Astrocyte (in vitro differentiated cells and primary cell): Measurements from ENCODE around the gene PPM1A. TPM values are rescaled to one million over a fixed set of nuclear protein-coding genes. Genes with fewer than 3 reads are reported as not detected.

ENCODE experiments used
- DNase-seq: peaks from one replicate; pipeline ENCODE4 v3.0.0-alpha.2; 2010; ENCODE audit warnings: low read depth
- FAIRE-seq: peaks from 2 replicates; lab custom pipeline; 2011; peaks lifted over from hg19 to GRCh38; lab: Jason Lieb, UNC
- H2AFZ ChIP-seq: 2 replicates; pipeline ENCODE4 v1.6.0; 2012; ENCODE audit warnings: low read depth, low read length, inconsistent platforms
- H3K27ac ChIP-seq: 2 replicates; pipeline ENCODE4 v1.5.1; 2011; ENCODE audit warnings: low read depth, low read length, inconsistent platforms
- H3K27me3 ChIP-seq: 2 replicates; pipeline ENCODE4 v1.6.0; 2011; ENCODE audit warnings: low read length, inconsistent platforms; ENCODE audit not compliant: insufficient read depth
- H3K36me3 ChIP-seq: 2 replicates; pipeline ENCODE4 v1.5.1; 2011; ENCODE audit warnings: low read length, inconsistent platforms; ENCODE audit not compliant: insufficient read depth
- H3K4me1 ChIP-seq: 2 replicates; pipeline ENCODE4 v1.5.1; 2011; ENCODE audit warnings: low read length, inconsistent platforms; ENCODE audit not compliant: insufficient read depth
- H3K4me2 ChIP-seq: 2 replicates; pipeline ENCODE4 v1.6.0; 2012; ENCODE audit warnings: low read length, inconsistent platforms
- H3K4me3 ChIP-seq: 2 replicates; pipeline ENCODE4 v1.5.1; 2011; ENCODE audit warnings: low read depth, mild to moderate bottlenecking, low read length, inconsistent platforms; ENCODE audit not compliant: insufficient read depth
- H3K79me2 ChIP-seq: 2 replicates; pipeline ENCODE4 v1.6.0; 2012; ENCODE audit warnings: mild to moderate bottlenecking, low read length, inconsistent platforms; ENCODE audit not compliant: insufficient read depth
- H3K9ac ChIP-seq: 2 replicates; pipeline ENCODE4 v1.6.0; 2012; ENCODE audit warnings: mild to moderate bottlenecking, low read length, inconsistent platforms
- H3K9me3 ChIP-seq: 2 replicates; pipeline ENCODE4 v1.5.1; 2012; ENCODE audit warnings: low read depth, mild to moderate bottlenecking, low read length, inconsistent platforms; ENCODE audit not compliant: insufficient read depth
- H4K20me1 ChIP-seq: 2 replicates; pipeline ENCODE4 v1.6.0; 2012; ENCODE audit warnings: low read length, inconsistent platforms; ENCODE audit not compliant: insufficient read depth
- H3K27ac Mint-ChIP-seq: one replicate; pipeline ENCODE4 v1.8.0; 2021; ENCODE audit warnings: mild to moderate bottlenecking, mixed read lengths; ENCODE audit not compliant: unreplicated experiment
- H3K27me3 Mint-ChIP-seq: one replicate; pipeline ENCODE4 v1.8.0; 2021; ENCODE audit warnings: low read depth, mixed read lengths; ENCODE audit not compliant: unreplicated experiment
- H3K36me3 Mint-ChIP-seq: one replicate; pipeline ENCODE4 v1.8.0; 2021; ENCODE audit warnings: low read depth, mixed read lengths; ENCODE audit not compliant: unreplicated experiment
- H3K4me1 Mint-ChIP-seq: one replicate; pipeline ENCODE4 v1.8.0; 2021; ENCODE audit warnings: low read depth, mixed read lengths; ENCODE audit not compliant: unreplicated experiment
- H3K4me3 Mint-ChIP-seq: one replicate; pipeline ENCODE4 v1.8.0; 2021; ENCODE audit warnings: mild to moderate bottlenecking, moderate library complexity, mixed read lengths; ENCODE audit not compliant: unreplicated experiment
- H3K9me3 Mint-ChIP-seq: one replicate; pipeline ENCODE4 v1.8.0; 2021; ENCODE audit warnings: mild to moderate bottlenecking, mixed read lengths; ENCODE audit not compliant: unreplicated experiment
- CTCF ChIP-seq: IDR thresholded peaks from 2 replicates; pipeline ENCODE4 v1.5.1; 2011; ENCODE audit warnings: low read depth, mild to moderate bottlenecking, inconsistent platforms, low read length, moderate library complexity; ENCODE audit not compliant: insufficient read depth
- EZH2 ChIP-seq: IDR thresholded peaks from 2 replicates; pipeline ENCODE4 v1.6.1; 2012; ENCODE audit warnings: mild to moderate bottlenecking, low read length, inconsistent platforms; ENCODE audit not compliant: insufficient read depth
- total RNA-seq: library from RNA; stranded (reverse); gene quantifications from 2 replicates; pipeline ENCODE4 v1.2.1, GENCODE V29; 2021

Gene PPM1A
- total RNA-seq, 1 donor from 2014 or later: 50.3 TPM

- no peaks in the 10 kb centered on the region for H3K27me3 Mint-ChIP-seq
- H3K27ac Mint-ChIP-seq: no peak overlapping the region
- no peak overlapping the region for H3K4me3 ChIP-seq
- DNase-seq (no peak), FAIRE-seq (no peak)
- no peak overlapping the region for H3K27ac ChIP-seq
- H3K4me3 Mint-ChIP-seq: no peak overlapping the region
- no peak overlapping the region for H2AFZ ChIP-seq
- H3K36me3 Mint-ChIP-seq: no peaks in the 10 kb centered on the region
- H3K27me3 ChIP-seq: no peaks in the 10 kb centered on the region
- H3K9ac ChIP-seq: no peak overlapping the region
- no peaks in the 10 kb centered on the region for H3K4me1 ChIP-seq
- no peaks in the 10 kb centered on the region for H3K36me3 ChIP-seq
- H3K4me2 ChIP-seq: no peak overlapping the region
- no peaks in the 10 kb centered on the region for H3K79me2 ChIP-seq
- H3K9me3 Mint-ChIP-seq: no peaks in the 10 kb centered on the region
- H3K9me3 ChIP-seq: no peaks in the 10 kb centered on the region
- H4K20me1 ChIP-seq: no peaks in the 10 kb centered on the region
- peaks cover 1% of the 10 kb centered on the region for H3K4me1 Mint-ChIP-seq
- no peak for TF ChIP-seq CTCF
- TF ChIP-seq EZH2: no peak
Observed at GRCh38 chr14:60226298-60226697, 22.7 kb upstream of the PPM1A start.

GRCh38 chr14:60227291-60227690 is 21.7 kb upstream of the PPM1A start:
- H3K4me3 ChIP-seq: no peak overlapping the region
- H3K4me1 Mint-ChIP-seq: no peaks in the 10 kb centered on the region
- no peak overlapping the region for H2AFZ ChIP-seq
- H3K27me3 ChIP-seq: no peaks in the 10 kb centered on the region
- H3K4me3 Mint-ChIP-seq: no peak overlapping the region
- H3K36me3 Mint-ChIP-seq: no peaks in the 10 kb centered on the region
- H4K20me1 ChIP-seq: no peaks in the 10 kb centered on the region
- no peak overlapping the region for H3K27ac ChIP-seq
- no peak for DNase-seq
- no peaks in the 10 kb centered on the region for H3K36me3 ChIP-seq
- H3K9me3 ChIP-seq: no peaks in the 10 kb centered on the region
- H3K27me3 Mint-ChIP-seq: no peaks in the 10 kb centered on the region
- H3K79me2 ChIP-seq: no peaks in the 10 kb centered on the region
- no peak for FAIRE-seq
- TF ChIP-seq EZH2: no peak
- TF ChIP-seq CTCF: no peak
- H3K9ac ChIP-seq: no peak overlapping the region
- no peak overlapping the region for H3K4me2 ChIP-seq
- H3K4me1 ChIP-seq: no peaks in the 10 kb centered on the region
- H3K27ac Mint-ChIP-seq: no peak overlapping the region
- no peaks in the 10 kb centered on the region for H3K9me3 Mint-ChIP-seq

GRCh38 chr14:60229614-60230013 is 19.4 kb upstream of the PPM1A start:
- Histone ChIP-seq H3K9ac (no peak overlapping the region), H2AFZ (no peak overlapping the region), H3K27ac (no peak overlapping the region), H3K4me3 (no peak overlapping the region), H4K20me1 (no peaks in the 10 kb centered on the region), H3K4me1 (no peaks in the 10 kb centered on the region), H3K9me3 (no peaks in the 10 kb centered on the region), H3K27me3 (no peaks in the 10 kb centered on the region), H3K4me2 (no peak overlapping the region), H3K79me2 (no peaks in the 10 kb centered on the region), H3K36me3 (no peaks in the 10 kb centered on the region)
- TF ChIP-seq EZH2 (no peak), CTCF (no peak)
- Mint-ChIP-seq H3K27ac (no peak overlapping the region), H3K4me3 (no peak overlapping the region), H3K36me3 (no peaks in the 10 kb centered on the region), H3K9me3 (no peaks in the 10 kb centered on the region), H3K4me1 (no peaks in the 10 kb centered on the region), H3K27me3 (no peaks in the 10 kb centered on the region)
- FAIRE-seq (no peak), DNase-seq (no peak)
